GM18507 (cell line): ENCODE data around the gene PHYH.
A peak's percentile ranks its signal among the peaks of the same experiment; 100 is the strongest.
"Not testable (repeated sequence)": the region's sequence is repeated elsewhere in the genome, so short reads cannot be mapped to it uniquely, and the experiment has no call there.

Experiments used
- DNase-seq: peaks from one replicate; pipeline ENCODE4 v3.0.0; 2011; ENCODE audit warnings: low read depth; ENCODE audit not compliant: insufficient read length; ENCODE audit errors: extremely low spot score
- FAIRE-seq: peaks from 2 replicates; lab custom pipeline; 2011; peaks lifted over from hg19 to GRCh38; lab: Jason Lieb, UNC

The PHYH gene

GRCh38 chr10:13276749-13277365 is 23.0 kb downstream of the PHYH start:
- DNase-seq (no peak), FAIRE-seq (no peak)

GRCh38 chr10:13276146-13276545 is 23.7 kb downstream of the PHYH start:
- DNase-seq, FAIRE-seq: not testable (repeated sequence)

DNA sequence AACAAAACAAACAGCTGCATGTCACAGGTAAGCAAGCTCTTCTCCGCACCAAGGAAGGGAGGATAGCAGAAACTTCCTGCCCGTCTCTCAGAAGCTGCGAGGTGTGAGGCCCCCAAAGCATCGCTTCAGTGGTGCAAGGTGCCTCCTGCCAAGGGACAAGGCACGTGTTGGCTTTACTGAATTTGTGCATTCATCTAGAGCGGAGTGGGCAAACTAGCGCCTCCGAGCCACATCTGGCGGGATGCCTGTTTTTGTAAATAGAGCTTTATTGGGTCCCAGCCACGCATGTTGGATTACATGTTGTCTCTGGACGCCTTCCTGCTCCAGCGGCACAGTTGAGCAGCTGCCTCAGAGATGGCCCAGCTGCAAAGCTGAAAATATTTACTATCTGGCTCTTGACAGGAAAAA is 27.7 kb downstream of the PHYH start:
- FAIRE-seq (peak; percentile 15), DNase-seq (no peak)

- DNase-seq: peak; percentile 58
- FAIRE-seq: peak; percentile 85
These were observed 28.2 kb downstream of the PHYH start for GRCh38 chr10:13271552-13272163.

DNA sequence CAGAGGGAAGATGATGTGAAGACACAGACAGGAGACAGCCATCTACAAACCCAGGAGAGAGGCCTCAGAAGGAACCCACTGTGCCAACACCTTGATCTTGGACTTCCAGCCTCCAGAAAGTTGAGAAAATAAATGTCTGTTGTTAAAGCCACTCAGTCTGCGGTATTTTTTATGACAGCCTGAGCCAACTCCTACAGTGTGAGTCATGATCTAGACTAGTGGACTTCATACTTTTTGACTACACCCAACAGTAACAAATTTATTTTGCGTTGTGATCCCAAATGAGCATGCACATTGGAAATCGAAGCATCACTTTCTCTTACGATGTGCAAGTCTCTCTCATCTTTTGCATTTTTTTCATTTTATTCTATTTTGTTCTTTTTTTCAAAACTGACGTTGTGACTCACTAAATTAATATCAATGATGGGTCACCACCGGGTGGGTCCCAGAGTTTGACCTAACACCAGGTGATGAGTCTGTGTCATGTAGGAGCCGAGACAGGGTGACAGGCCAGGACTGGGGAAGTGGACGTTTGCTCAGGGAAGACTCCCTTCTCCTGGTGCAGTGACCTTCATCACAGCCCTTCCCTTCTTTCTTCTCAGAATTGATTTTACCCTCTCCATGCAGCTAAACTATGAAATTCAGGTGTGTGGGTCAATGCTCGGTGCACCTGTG is 28.9 kb downstream of the PHYH start:
- no peak for DNase-seq
- FAIRE-seq: no peak

DNA sequence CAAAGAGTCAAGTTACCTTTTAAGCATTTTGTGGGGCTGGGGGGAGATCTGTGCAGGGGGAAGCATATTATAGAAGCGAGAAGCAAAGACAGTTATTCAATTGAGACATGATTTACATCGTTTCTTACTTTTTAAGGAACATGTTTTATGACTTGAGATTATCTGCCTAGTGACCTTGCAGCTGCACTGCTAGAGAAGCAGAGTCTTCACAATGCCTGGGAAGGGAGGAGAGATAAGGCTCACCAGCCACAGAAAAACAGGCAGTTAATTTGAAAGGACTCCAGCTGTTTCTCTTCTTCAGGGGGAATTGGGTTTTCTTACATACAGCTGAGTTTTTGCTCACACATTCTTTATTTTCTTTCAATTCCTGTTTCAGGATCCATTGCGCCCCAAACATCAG is 31.0 kb downstream of the PHYH start:
- DNase-seq (no peak), FAIRE-seq (no peak)

GRCh38 chr10:13268310-13268709 is 31.6 kb downstream of the PHYH start:
- FAIRE-seq: no peak
- DNase-seq: no peak

GRCh38 chr10:13263591-13263990 is 36.3 kb downstream of the PHYH start:
- DNase-seq (no peak), FAIRE-seq (no peak)

DNA sequence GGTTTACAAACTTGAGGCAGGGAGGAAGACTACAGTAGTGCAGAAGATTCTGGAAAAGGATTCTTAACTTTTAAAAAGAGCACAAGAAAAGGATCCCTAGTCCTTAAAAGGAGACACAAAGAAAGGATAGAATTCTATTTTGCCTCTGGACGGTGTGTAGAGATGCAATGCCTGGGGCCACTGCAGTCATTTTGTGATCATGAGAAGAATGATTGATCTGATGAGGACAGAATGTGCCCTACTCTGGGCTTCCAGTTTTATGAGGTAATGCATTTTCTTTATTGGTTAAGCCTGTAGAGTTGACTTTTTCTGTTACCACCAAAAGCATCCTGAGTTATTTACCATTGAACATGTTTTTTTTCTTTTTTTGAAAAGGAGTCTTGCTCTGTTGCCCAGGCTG is 37.4 kb downstream of the PHYH start:
- FAIRE-seq (no peak), DNase-seq (no peak)

- FAIRE-seq (no peak), DNase-seq (no peak)
These were observed 42.2 kb downstream of the PHYH start for GRCh38 chr10:13257621-13258140.

- FAIRE-seq: no peak
- no peak for DNase-seq
These were observed 43.2 kb downstream of the PHYH start for GRCh38 chr10:13256627-13257026.

GRCh38 chr10:13253726-13254125 is 46.1 kb downstream of the PHYH start:
- no peak for FAIRE-seq
- no peak for DNase-seq

DNA sequence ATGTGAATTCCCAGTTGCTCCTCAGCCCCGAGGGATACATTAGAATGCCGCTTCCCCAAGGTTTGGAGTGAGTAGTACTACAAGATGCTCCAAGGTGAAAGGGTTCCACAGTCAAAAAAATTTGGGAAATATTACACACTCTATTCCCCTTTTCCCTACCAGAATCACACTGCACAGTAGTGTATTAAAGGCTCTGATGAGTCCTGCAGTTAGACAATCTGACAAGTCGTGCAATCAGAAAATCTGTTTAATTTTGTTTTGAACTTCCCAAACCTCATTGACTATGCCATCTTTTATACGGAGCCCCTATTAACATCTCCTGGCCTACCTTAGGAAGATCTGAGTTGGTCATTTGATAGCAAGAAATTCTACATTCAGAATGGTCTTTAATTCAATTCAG is 52.1 kb downstream of the PHYH start:
- FAIRE-seq: no peak

DNA sequence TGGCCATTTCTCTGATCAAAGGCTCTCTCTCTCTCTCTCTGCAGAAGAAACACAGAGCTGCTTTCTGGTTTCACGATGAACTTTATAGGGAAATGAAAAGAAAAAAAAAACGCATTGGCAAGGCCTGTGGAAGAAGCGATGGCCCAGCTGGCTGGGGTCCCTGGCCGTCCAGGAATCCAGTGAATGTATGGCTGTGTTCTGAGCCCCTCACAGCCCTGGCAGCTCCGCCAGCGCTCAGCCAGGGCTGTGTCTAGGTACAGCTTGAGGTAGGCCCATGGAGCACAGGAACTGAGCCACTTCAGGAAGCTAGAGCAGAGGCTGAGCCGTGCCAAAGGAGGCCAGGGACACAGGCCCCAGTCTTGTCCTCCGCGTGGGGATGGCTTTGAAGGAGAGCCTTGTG is 52.6 kb downstream of the PHYH start:
- no peak for FAIRE-seq

More for the DNA sequence above, 52.1 kb downstream of the PHYH start:
- no peak for DNase-seq

GRCh38 chr10:13242260-13242659 is 57.6 kb downstream of the PHYH start:
- DNase-seq, FAIRE-seq: not testable (repeated sequence)

More for the DNA sequence above, 52.6 kb downstream of the PHYH start:
- no peak for DNase-seq

DNA sequence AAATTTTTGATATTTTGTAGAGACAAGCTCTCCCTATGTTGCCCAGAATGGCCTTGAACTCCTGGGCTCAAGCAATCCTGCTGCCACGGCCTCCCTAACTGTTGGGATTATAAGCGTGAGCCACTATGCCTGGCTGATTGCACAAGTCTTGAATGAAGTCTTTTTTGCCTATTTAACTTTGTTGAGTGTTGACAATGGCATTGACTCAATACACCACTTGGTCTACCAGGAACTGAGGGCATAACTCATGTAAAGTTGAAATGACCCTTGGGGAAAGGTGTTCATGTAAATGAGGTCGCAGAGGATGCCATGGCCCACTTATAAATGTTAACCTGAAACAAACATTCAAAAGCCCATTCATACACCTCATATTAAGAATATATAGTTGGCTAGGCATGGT is 58.3 kb downstream of the PHYH start:
- FAIRE-seq: no peak
- no peak for DNase-seq

DNA sequence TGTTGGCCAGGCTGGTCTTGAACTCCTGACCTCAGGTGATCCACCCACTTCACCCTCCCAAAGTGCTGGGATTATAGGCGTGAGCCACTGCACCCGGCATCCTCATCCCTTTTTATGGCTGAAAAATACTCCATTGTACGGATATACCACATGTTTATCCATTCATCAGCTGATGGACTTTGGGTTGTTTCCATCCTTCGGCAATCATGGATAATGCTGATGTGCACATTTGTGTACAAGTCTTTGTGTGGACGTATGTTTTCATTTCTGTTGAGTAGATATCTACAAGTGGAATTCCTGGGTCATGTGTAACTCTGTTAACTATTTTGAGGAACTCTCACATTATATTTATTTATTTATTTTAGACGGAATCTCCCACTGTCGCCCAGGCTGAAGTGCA is 59.9 kb downstream of the PHYH start:
- FAIRE-seq (no peak), DNase-seq (no peak)

GRCh38 chr10:13238271-13239077 is 61.4 kb downstream of the PHYH start:
- DNase-seq (no peak), FAIRE-seq (no peak)

DNA sequence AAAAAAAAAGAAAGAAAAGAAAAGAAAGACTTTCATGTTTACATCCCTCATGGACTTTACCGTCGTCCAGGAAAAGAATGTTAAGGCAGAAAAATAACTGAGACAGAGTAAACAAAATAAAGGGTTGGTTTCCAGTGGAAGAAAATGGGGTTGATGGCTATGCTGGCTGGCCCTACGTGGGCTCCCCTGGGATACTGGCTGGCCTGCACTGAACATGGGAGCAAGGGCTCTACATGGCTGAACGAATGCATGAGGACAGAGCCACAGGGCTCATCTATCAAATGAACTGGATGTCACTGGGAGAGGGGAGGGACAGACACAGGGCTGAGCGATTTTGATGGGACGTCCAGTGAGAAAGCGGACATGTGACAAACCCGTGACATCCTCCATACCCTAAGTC is 63.2 kb downstream of the PHYH start:
- DNase-seq (no peak), FAIRE-seq (no peak)

DNA sequence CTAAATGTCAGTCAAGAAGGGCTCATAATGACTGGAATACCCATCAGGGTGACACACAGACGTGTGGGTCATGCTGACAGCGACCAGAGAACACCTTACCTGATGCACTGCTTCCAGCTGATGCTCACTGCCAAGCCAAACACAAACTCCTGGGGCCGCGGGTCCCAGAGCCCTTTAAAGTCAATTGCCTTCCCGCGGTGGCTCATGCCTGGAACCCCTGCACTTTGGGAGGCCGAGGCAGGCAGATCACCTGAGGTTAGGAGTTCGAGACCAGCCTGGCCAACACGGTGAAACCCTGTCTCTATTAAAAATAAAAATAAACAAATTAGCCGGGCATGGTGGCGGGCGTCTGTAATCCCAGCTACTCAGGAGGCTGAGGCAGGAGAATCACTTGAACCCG is 65.1 kb downstream of the PHYH start:
- FAIRE-seq, DNase-seq: not testable (repeated sequence)
